GDM1 (cell line): ENCODE results near the gene KRT86.

Experiments used
- DNase-seq: peaks from one replicate; lab custom pipeline; 2025; lab: John Stamatoyannopoulos, UW

The KRT86 gene

DNA sequence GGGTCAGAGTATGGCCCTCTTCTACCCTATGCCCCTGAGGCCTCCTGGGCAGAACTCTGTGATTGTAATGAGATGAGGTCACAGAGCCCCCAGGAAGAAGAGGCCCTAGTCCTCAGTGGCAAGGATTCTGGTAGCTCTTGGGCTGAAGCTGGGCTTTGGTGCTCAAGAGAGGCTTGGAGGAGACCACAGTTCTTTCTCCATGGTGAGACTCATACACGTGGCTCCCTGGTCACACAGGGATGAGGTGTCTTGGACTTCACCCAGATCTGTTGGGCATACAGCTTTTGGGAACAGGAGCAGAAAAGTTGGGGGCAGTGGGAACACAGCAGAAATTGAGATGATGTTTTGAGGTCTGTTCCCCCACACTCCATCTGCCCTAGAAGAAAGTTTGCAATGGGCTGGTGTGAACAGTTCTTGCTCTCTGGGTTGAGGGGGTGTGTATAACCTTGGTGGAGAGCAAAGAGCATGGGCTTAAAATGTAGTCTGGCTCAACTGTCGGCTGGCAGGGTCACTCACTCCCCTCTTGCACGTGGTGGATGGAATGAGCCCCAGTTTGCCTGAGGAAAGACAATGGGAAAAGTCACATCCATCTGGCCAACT, at the start of gene KRT86:
TSS of gene KRT86 (plus strand) at position 125 of the 600 bp plus-strand sequence. CDS start 27,272 bp downstream, outside the sequence.
- DNase-seq, result no peak

DNA sequence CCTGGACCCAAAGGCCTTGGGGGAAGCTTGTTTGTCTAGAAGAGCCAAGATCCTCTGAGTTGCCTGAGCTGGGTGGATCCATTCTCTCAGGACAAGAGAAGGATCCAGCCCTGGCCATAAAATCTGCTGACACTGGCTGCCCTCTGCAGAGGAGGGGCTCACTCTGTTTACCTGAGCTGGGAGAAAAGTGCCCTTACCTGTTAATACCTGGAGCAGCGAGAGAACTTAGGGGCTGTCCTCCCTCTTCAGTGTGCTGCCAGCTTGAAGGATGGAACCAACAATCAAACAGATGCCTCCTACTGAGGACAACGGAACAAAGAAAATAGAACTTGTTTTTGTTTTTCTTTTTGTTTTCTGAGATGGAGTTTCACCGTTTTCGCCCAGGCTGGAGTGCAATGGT, 48.7 kb upstream of the KRT86 start:
- no peak for DNase-seq

DNA sequence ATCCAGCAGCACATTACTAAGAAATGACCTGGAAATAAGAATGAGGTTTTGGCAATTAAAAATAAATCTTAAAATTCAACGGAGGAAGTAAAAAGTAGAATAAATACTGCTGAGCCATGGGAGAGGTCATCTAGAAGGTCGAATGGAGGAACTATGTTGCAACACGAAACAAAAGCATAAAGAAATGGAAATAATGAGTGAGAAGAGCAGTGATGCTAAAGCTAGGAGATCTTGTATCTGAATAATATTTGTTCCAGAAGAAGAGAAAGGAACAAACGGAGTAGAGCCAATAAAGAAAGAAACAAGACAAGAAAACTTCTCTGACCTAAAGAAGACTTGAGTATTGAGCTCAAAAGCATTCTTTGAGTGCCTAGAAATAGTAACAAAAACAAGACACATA, 48.0 kb upstream of the KRT86 start:
- DNase-seq, result no peak

DNA sequence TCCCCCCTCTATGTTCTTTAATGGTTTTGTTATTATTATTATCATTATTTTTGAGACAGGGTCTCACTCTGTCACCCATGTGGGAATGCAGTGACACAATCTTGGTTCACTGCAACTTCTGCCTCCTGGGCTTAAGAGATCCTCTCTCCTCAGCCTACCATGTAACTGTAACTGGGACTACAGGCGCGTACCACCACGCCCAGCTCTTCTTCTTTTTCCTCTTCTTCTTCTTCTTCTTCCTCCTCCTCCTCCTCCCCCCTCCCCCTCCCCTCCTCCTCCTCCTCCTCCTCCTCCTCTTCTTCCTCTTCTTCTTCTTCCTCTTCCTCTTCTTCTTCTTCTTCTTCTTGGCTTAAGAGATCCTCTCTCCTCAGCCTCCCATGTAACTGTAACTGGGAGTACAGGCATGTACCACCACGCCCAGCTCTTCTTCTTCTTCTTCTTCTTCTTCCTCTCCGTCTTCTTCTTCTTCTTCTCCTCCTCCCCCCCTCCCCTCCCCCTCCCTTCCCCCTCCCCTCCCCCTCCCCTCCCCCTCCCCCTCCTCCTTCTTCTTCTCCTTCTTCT, 46.8 kb upstream of the KRT86 start:
- DNase-seq, result no peak

DNA sequence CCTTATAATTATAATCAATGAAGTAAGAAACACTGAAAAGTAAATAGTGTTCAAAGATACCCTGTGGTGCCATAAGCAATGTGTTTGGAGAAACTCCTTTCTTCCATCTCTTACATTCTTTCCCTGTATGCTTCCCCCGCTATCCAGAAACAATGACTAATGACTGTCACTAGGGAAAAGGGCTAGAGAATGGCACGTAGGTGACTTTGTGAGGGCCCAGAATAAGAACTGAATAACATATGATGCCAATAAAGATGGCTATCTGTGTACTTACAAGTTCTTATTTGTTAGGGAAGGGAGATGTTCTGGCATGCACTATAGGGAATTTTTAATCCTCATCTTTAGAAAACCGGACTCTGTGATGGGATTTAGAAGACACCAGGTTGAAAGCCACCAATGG, 46.1 kb upstream of the KRT86 start:
- DNase-seq, result no peak

DNA sequence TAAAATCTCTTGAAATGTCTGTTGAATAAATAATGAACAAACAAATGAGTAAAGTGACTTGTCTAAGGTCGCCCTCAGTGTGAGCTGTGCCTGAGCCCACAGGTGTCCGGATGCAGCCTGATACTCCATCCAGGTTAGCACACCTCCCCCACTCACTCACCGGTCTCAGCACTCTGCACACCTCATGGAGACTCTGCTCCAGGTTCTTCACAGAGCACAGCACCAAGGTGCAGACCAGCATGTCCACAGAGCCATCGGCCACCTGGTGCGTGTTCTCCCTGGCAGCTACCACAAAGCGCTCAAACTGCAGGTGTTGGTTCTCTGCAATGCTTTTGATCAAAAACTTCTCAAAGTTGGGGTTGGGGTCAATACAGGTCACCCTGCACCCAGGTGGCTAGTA, 45.5 kb upstream of the KRT86 start:
- no peak for DNase-seq

DNA sequence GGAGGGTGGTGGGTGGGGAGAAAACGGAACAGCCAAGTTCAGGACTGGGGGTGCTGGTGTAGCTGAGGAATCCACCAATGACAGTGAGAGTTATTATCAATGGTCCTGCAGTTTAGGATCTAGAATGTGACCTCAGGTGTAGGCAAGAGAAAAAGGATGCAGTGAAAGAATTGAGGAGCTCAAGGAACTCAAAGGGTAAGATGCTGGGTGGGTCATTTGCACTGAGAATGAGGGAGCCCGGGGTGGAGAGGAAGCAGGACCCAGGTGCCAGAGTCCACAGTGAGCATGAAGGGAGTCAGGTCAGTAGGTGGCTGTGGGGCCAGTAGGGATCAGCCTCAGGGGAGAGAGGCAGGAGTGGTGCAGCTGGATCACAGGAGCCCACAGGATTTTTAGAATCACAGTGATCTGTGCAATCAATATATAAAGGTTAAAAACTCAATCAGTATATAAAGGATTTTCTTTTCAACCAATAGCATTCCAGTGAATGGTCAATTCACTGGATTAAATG, 44.6 kb upstream of the KRT86 start:
- DNase-seq, result no peak

DNA sequence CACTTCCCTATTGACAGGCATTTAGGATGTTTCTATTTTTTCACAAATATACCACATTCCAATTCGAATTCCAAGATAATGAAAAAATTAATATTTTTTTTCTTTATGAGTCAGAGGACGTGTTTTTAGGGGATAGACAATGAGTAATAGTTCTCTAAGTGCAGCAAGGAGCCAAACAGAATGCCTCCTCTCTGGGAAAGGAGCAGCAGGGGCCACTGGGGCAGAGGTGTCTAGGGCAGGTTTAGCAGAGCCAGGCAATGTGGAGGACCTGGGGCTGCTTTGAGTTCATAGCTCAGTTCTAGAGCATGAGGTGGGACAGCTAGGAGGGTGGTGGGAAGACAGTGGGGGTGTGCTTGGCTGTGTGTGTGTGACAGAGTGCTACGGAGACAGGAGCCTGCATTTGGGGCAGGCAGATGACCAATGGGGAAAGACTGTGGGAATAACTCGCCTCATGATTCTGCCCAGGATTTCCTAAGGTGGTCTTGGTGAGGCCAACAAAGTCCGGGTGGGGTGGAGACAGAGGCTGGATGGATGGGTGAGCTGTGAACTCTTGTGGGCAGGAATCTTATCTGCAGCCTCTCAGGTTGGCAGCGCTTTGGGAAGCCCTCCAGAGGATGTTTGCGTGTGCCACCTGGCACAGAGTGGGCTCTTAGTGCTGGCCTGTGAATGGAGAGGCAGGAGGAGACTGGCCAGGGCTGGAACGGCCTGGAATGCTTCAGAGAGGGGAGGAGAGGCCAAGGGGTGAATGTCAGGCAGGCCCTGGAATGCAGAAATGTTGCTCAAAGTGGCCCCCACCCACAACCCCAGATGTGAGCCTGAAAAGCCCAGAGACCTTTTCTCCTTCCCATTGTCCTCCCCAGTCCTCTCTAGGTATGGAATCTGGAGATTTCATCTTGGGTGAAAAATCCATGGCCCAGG, 43.8 kb upstream of the KRT86 start:
- DNase-seq, result no peak

DNA sequence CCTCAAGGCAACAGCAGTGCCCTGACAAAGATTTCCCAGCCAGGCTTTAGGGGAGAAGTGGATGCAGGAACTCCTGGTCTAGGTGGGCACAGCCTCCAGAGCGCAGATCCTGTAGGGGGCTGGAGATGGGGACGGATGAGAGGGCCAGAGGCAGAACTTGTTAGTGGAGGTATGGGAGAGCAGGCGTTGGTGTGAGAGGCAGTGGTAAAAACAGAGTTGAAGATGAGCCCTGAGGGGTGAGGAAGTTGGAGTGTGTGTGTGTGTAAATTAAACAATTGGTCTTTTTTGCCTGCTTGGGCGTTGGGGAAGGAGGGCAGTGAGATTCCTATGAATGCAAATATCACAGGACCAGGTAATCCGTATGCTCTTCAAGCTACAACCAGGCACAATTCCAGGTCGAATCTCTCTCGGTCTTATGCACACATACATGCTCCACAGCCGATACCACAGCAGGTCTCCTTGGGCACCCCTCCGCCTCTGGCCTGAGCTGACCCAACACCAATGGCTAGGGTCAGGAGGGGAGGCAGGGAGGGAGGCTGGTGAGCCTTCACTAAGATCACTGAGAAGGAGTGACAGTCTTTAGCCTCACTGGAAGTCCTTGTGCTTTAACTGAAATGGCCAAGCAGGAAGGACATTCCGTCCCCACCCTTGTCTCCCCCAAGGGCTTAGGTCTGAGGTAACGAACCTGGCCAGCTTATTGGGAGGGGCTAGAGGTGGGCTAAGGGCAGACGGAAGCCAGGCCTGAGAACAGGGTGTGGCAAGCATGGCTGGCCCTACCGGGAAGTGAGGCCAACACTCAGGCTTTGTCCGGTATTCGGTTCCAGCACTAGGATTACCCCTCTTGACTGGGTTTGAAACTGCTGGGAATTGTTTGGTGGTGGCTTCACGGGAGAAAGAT, 42.9 kb upstream of the KRT86 start:
- no peak for DNase-seq

DNA sequence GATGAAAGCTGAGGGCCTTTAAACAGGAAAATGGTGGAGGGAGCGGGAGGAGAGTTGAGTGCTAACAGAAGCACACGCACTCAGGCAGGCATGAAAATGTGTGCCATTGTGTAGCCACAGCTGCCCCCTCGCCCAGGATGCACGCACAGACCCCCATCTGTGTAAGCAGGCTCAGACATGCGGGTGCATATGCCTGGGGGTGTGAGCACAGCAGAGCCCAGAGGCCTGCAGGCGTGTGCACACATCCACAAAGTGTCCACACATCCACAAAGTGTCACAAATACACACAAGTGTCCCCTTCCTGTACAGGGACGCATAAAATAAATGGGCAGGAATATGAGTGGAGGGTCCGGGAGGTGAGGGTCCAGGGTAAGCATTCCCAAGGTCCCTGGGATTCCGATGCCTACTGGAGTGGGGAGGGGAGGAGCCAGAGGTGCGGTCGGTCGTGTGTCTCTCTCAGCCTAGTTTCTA, 42.2 kb upstream of the KRT86 start:
- DNase-seq, result no peak

DNA sequence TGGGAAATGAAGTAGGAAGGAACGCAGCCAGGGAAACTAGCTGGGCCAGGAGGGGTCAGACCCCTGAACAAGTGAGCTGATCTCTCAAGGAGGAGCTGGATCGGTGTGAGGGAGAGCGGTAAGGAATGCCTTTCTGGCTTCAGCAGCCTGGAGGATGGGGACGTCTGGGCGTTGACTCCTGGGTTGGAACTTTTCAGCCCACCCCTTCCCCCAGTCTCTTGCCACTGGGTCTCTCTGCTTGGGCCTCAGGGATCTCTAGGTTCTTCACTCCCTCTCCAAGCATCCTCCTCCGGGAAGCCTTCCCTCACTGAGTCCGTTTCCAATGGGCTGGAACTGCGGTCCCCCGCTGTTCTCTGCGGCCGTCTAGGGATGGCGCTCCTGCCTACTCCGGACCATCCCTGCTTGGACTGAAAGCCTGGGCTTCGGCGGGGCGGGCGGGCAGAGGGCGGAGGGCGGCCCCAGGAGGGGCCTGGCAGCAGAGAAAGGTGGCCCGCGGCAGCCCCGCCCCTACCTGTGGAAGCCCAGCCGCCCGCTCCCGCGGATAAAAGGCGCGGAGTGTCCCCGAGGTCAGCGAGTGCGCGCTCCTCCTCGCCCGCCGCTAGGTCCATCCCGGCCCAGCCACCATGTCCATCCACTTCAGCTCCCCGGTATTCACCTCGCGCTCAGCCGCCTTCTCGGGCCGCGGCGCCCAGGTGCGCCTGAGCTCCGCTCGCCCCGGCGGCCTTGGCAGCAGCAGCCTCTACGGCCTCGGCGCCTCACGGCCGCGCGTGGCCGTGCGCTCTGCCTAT, 41.6 kb upstream of the KRT86 start, which contains the start of gene KRT7:
TSS of gene KRT7 (plus strand) at position 570 of the 788 bp plus-strand sequence. CDS start at position 624, 54 bp downstream.
- DNase-seq, result no peak

DNA sequence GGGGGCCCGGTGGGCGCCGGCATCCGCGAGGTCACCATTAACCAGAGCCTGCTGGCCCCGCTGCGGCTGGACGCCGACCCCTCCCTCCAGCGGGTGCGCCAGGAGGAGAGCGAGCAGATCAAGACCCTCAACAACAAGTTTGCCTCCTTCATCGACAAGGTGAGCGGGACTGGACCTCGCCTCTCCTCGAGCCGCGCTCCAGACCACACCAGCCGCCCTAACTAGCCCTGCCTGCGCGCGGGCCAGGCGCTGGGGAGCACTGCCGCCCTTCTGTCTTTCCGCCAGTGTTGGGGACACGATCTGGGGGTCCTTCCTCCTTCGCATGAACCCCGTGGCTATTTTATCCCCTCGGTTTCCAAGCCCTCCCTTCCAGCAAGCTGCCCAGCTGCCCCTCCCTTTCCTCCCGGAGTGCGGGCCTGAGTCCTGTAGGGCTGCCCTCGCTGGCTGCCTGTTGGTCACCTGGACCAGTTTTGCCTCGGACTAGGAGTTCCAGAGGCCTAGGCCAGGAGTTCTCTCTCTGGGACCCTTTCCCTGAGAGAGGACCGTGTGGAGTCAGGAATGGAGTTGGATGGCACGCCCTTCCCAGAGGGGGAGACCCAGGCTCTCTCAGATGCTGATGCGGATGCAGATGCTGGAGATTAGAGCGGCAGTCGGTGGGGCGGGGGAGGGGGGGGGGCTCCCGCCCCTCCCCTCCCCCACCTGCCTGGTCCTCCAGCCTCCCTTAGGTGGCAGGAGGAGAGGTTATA, 40.8 kb upstream of the KRT86 start:
- no peak for DNase-seq

DNA sequence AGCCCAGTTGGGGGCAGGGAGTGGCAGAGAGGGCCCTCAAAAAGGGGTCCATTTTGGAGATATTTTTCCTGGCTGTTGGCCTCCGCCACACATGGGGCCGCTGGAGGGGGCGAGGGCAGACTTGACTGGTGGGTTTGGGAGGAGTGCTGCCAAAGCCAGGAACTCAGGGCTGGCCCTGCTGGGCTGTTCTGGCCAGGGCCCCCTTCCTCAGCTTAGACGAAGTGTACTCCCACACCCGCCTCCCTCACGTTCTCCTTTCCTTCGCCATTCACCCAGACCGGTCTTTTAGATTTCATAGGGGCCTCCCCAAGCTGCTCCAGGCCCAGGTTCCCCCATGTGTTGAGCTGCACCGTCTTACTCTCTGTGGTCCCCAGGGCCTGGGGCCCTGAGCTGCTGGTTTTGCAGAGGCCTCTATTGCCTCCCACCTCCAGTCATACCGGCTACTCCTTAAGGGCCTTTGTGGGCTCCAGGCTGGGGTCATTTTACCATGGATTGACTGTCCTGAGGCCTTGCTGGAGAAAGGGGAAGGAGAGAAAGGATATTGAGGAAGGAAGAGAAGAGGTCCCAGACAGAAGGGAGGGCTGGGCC, 40.1 kb upstream of the KRT86 start:
- no peak for DNase-seq

DNA sequence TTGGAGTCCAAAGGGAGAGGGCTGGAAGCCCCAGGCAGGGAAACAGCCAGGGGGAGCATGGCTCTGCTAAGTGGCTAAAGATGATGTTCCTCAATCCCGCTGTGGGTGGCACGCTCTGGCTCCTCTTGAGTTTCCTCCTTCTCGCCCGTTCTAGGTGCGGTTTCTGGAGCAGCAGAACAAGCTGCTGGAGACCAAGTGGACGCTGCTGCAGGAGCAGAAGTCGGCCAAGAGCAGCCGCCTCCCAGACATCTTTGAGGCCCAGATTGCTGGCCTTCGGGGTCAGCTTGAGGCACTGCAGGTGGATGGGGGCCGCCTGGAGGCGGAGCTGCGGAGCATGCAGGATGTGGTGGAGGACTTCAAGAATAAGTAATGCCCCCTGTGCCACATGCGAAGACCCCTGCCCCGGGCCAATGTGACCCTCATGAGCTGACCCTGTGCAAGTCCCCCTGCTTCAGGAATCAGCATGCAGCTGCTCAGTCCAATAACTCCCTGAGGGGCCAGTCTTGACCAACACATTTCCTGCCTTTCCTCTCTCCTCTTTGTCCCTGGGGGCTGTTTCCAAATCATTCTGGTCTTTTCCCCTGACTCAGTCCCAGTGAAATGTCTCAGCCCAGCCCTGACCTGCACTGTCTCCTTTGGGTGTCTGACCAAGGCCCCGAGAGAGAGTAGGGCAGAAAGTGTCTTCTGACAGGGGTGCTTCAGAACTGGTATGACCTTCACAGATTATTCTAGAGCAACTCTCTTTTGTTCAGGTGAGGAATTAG, 39.3 kb upstream of the KRT86 start:
- no peak for DNase-seq

DNA sequence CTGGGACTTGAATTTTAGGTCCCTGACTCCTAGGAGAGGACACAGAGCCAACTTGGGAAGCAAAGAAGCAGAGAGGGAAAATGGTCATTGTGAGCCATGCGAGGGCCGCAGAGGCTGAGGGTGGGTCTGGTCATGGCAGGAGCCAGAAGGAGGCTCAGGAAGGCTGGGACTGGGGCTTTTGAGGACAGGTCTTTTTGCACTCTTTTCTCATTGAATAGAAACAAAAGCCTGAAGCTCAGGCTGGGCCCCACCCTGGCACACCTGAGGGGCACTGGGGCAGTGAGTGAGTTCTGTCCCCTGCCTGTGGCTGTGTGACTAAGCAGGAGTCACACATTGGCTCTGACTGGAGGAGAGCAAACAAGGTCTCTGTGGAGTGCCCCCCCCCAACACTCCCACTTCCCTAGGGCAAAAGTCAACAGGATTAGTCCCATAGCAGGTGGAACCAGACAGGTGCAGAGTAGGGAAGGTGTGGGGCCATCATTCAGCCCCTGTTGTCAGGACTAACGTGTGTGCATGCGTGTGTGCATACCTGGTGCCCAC, 38.6 kb upstream of the KRT86 start:
- DNase-seq, result no peak

DNA sequence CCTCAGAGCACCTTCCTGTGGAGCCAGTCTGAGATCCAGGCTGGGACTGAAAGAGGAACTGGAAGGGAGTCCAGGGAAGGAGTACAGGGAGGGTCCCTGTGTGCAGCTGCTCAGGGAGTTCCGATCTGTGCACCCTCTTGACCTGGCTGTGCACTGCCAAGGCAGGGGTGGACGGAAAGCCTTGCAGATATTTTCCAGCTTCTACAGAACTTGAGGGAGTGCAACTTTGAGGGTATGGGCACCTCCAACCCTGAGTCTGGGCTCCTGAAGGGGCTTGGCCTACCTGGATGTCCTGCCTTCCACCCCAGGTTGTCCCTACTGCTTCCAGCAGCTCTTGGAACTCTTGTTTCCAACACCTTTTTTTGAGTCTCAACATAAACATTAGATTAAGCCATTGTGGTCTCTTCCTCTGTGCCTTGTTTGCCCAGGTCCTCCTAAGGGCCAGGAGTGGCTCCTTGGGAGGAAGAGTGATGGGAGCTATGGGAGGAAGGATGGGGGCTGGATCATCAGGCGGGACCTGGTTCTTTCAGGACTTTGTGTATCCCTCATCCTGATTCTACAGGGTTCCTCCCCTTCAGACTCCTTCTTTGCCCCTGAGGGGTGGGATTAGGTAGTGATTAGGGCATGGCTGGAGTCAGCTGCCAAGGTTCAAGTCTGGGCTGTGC, 37.9 kb upstream of the KRT86 start:
- DNase-seq, result no peak

DNA sequence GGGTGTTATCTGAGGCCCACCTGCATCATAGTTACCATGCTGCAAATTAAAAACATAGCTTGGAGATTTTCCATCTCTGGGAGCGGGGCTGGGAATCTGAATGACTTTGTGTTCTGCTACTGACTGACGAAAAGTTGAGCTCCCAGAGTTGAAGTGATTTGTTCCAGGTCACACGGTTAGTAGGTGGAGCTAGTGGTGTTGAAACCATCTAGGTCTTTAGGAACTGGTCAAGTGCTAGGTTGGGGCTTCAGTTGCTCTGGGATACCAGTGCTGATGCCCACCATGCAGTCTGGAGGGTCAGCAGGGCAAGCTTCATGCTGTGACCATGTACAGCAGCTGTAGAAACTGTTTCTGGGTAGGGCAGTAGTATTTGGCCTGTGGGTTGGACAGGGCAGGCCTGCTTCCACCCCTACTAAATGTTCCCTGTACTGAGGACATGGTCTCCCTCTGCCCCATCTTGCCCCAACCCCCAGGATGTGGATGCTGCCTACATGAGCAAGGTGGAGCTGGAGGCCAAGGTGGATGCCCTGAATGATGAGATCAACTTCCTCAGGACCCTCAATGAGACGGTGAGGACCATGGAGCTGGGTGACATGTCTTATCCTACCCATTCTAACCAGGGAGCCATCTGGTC, 36.1 kb upstream of the KRT86 start:
- DNase-seq, result no peak
